ENCODE measurements around the gene INPP4A. TPM values are rescaled to one million over a fixed set of nuclear protein-coding genes. Genes with fewer than 3 reads are reported as not detected.

INPP4A gene
- polyA plus RNA-seq, 1 of the 3 experiments (the other 2 are of a cell fraction), result 15.0 TPM

DNA sequence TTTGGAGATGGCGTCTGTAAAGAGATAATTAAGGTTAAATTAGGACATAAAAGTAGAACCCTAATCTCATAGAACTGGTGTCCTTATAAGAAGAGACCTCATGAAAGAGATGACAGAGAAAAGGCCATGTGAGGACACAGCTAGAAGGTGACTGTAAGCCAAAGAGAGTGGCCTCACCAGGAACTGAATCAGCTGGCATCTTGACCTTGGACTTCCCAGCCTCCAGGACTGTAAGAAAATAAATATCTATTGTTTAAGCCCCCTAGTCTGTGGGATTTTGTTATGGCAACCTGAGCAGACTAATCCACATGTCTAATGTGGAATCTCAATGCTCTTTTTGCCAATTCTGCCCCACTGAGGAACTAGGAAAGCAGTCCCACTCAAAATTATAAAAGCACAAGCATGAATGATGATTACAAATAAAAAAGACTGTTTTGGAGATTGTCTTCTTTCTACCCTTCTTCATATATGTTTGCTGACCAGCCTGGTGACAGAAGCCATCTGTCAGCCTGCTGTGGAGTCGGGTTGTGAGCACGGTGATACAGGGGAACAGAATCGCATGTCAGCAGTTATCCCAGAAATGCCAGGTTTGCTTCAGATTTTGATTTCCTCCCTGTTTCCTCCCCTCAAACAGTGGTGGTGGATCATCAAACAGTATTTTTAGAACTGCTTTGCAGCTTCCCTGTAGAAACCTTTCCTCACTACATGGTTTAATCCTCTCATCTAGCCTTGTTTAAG is 54.2 kb downstream of the INPP4A start:
- H3K27me3 ChIP-seq (ENCODE audit: insufficient read depth), result no peaks in the 10 kb centered on the region
- 87% methylated on average over 4 of the region's 4 CpGs for WGBS (ENCODE audit: low lambda C conversion rate)
- no peaks in the 10 kb centered on the region for H3K9me3 ChIP-seq
- no peaks in the 10 kb centered on the region for H4K20me1 ChIP-seq (ENCODE audit: insufficient read depth)
- 0 out of 2 replicates have a peak, but pooled peaks cover 5% of the 10 kb centered on the region for H3K79me2 ChIP-seq (ENCODE audit: insufficient read depth)
- no peak overlapping the region for H3K4me3 ChIP-seq (ENCODE audit: low read depth in 2 of 2, low read length in 1 of 2)
- TF ChIP-seq POLR2AphosphoS5 (IDR thresholded peaks at IDR 0.05; ENCODE audit: low read depth, low read length), result no peak
- no peak for TF ChIP-seq MXI1 (IDR thresholded peaks at IDR 0.05; ENCODE audit: low read depth, low read length)
- TF ChIP-seq YY1 (IDR thresholded peaks at IDR 0.05; ENCODE audit: low read depth), result no peak
- TF ChIP-seq, protein P1, sequence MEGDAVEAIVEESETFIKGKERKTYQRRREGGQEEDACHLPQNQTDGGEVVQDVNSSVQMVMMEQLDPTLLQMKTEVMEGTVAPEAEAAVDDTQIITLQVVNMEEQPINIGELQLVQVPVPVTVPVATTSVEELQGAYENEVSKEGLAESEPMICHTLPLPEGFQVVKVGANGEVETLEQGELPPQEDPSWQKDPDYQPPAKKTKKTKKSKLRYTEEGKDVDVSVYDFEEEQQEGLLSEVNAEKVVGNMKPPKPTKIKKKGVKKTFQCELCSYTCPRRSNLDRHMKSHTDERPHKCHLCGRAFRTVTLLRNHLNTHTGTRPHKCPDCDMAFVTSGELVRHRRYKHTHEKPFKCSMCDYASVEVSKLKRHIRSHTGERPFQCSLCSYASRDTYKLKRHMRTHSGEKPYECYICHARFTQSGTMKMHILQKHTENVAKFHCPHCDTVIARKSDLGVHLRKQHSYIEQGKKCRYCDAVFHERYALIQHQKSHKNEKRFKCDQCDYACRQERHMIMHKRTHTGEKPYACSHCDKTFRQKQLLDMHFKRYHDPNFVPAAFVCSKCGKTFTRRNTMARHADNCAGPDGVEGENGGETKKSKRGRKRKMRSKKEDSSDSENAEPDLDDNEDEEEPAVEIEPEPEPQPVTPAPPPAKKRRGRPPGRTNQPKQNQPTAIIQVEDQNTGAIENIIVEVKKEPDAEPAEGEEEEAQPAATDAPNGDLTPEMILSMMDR (IDR thresholded peaks at IDR 0.05), result no peak
- TF ChIP-seq SMC3 (IDR thresholded peaks at IDR 0.05; ENCODE audit: low read depth, low read length), result no peak
- TF ChIP-seq EZH2phosphoT487 (IDR thresholded peaks at IDR 0.05; ENCODE audit: borderline replicate concordance, low read depth), result no peak
- TF ChIP-seq CHD2 (IDR thresholded peaks at IDR 0.05; ENCODE audit: low read length, partially characterized antibody), result no peak
- H3F3A ChIP-seq (replicated peaks; ENCODE audit: insufficient read depth), result no peaks in the 10 kb centered on the region
- no peaks in the 10 kb centered on the region; a peak in 1 of 4 replicates for H3K4me1 ChIP-seq (ENCODE audit: control insufficient read depth in 1 of 2, insufficient read depth in 2 of 2, low read depth in 1 of 2, low read length in 1 of 2)
- POLR2A ChIA-PET, result no interaction called here
- CTCF ChIA-PET, result interaction anchor here (0.7 to 1.4 kb wide), 2 partner anchors 11 to 70 kb away, joined by 3 read pairs; no protein-coding TSS in a partner anchor
- H3K9me2 ChIP-seq, result no peaks in the 10 kb centered on the region
- DNase-seq, result no peak
- no peak overlapping the region for H3K4me2 ChIP-seq
- no peak overlapping the region for H3K27ac ChIP-seq (ENCODE audit: low read depth in 2 of 2, low read length in 1 of 2)
- no peaks in the 10 kb centered on the region for H3K36me3 ChIP-seq (replicated peaks in 1 of 2; ENCODE audit: control insufficient read depth in 1 of 2, insufficient read depth in 2 of 2, low read length in 1 of 2)
- no peak overlapping the region for H3K9ac ChIP-seq
- H2AFZ ChIP-seq (ENCODE audit: low read depth), result no peak overlapping the region

DNA sequence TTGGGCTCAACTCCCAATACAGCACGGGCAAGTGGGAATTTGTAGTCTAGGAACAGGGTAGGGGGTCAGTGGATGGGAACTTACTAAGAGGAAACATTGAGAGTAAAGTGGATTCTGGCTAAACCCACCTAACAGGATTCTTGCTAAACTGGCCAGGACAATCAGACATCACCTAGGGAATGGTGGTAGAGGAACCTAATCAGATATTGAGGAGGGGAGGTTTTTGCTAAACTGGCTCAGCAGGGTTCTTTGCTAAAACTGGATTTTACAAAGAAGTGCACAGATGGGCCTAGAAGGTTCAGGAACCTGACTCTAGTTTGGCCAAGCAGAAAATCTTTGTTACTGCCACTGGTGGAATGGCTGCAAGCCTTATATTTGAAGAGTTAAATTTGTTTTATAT is 55.9 kb downstream of the INPP4A start:
- Histone ChIP-seq H3K36me3 (replicated peaks in 1 of 2; ENCODE audit: control insufficient read depth in 1 of 2, insufficient read depth in 2 of 2, low read length in 1 of 2) (no peaks in the 10 kb centered on the region), H3K9ac (no peak overlapping the region), H3F3A (replicated peaks; ENCODE audit: insufficient read depth) (no peaks in the 10 kb centered on the region), H4K20me1 (ENCODE audit: insufficient read depth) (no peaks in the 10 kb centered on the region), H3K79me2 (ENCODE audit: insufficient read depth) (0 out of 2 replicates have a peak, but pooled peaks cover 8% of the 10 kb centered on the region), H3K9me3 (no peaks in the 10 kb centered on the region), H3K4me2 (no peak overlapping the region), H3K27me3 (ENCODE audit: insufficient read depth) (no peaks in the 10 kb centered on the region), H3K4me1 (ENCODE audit: control insufficient read depth in 1 of 2, insufficient read depth in 2 of 2, low read depth in 1 of 2, low read length in 1 of 2) (no peaks in the 10 kb centered on the region; a peak in 1 of 4 replicates), H3K27ac (ENCODE audit: low read depth in 2 of 2, low read length in 1 of 2) (no peak overlapping the region), H3K4me3 (ENCODE audit: low read depth in 2 of 2, low read length in 1 of 2) (no peak overlapping the region), H3K9me2 (no peaks in the 10 kb centered on the region), H2AFZ (ENCODE audit: low read depth) (no peak overlapping the region)
- CTCF ChIA-PET, result interaction anchor here (0.6 to 2.5 kb wide), 2 partner anchors 12 to 76 kb away, joined by 3 to 8 read pairs; no protein-coding TSS in a partner anchor
- WGBS (ENCODE audit: low lambda C conversion rate), result 92% methylated on average over 1 of the region's 1 CpG
- POLR2A ChIA-PET, result no interaction called here
- no peak for DNase-seq
- TF ChIP-seq EZH2phosphoT487 (IDR thresholded peaks at IDR 0.05; ENCODE audit: borderline replicate concordance, low read depth) (no peak), FOXM1 (IDR thresholded peaks at IDR 0.05; ENCODE audit: low read depth) (no peak), FOXJ3 (CRISPR knock-in tag; IDR thresholded peaks at IDR 0.05) (no peak), ELF1 (IDR thresholded peaks at IDR 0.05) (no peak), MEF2A (IDR thresholded peaks at IDR 0.05; ENCODE audit: borderline replicate concordance, low read depth) (no peak), GATA2 (CRISPR knock-in tag; IDR thresholded peaks at IDR 0.05) (no peak), NFIC (IDR thresholded peaks at IDR 0.05; ENCODE audit: borderline replicate concordance) (no peak), RAD21 (IDR thresholded peaks at IDR 0.05; ENCODE audit: low read length) (no peak), TAF1 (IDR thresholded peaks at IDR 0.05; ENCODE audit: borderline replicate concordance, low read depth, low read length) (no peak)
- TF ChIP-seq, protein P2, sequence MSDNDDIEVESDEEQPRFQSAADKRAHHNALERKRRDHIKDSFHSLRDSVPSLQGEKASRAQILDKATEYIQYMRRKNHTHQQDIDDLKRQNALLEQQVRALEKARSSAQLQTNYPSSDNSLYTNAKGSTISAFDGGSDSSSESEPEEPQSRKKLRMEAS (IDR thresholded peaks at IDR 0.05; ENCODE audit: low read depth), result no peak
- TF ChIP-seq, protein P3, sequence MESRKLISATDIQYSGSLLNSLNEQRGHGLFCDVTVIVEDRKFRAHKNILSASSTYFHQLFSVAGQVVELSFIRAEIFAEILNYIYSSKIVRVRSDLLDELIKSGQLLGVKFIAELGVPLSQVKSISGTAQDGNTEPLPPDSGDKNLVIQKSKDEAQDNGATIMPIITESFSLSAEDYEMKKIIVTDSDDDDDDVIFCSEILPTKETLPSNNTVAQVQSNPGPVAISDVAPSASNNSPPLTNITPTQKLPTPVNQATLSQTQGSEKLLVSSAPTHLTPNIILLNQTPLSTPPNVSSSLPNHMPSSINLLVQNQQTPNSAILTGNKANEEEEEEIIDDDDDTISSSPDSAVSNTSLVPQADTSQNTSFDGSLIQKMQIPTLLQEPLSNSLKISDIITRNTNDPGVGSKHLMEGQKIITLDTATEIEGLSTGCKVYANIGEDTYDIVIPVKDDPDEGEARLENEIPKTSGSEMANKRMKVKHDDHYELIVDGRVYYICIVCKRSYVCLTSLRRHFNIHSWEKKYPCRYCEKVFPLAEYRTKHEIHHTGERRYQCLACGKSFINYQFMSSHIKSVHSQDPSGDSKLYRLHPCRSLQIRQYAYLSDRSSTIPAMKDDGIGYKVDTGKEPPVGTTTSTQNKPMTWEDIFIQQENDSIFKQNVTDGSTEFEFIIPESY (IDR thresholded peaks at IDR 0.05; ENCODE audit: borderline replicate concordance, low read depth), result no peak
- TF ChIP-seq, protein P4, sequence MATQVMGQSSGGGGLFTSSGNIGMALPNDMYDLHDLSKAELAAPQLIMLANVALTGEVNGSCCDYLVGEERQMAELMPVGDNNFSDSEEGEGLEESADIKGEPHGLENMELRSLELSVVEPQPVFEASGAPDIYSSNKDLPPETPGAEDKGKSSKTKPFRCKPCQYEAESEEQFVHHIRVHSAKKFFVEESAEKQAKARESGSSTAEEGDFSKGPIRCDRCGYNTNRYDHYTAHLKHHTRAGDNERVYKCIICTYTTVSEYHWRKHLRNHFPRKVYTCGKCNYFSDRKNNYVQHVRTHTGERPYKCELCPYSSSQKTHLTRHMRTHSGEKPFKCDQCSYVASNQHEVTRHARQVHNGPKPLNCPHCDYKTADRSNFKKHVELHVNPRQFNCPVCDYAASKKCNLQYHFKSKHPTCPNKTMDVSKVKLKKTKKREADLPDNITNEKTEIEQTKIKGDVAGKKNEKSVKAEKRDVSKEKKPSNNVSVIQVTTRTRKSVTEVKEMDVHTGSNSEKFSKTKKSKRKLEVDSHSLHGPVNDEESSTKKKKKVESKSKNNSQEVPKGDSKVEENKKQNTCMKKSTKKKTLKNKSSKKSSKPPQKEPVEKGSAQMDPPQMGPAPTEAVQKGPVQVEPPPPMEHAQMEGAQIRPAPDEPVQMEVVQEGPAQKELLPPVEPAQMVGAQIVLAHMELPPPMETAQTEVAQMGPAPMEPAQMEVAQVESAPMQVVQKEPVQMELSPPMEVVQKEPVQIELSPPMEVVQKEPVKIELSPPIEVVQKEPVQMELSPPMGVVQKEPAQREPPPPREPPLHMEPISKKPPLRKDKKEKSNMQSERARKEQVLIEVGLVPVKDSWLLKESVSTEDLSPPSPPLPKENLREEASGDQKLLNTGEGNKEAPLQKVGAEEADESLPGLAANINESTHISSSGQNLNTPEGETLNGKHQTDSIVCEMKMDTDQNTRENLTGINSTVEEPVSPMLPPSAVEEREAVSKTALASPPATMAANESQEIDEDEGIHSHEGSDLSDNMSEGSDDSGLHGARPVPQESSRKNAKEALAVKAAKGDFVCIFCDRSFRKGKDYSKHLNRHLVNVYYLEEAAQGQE (IDR thresholded peaks at IDR 0.05; ENCODE audit: low read depth, low read length), result no peak

Data from SK-N-SH (cell line).